Neuronal stem cell (in vitro differentiated cells): ENCODE results near the gene ZNF2. TPM values are rescaled to one million over a fixed set of nuclear protein-coding genes. Genes with fewer than 3 reads are reported as not detected.
A peak's percentile ranks its signal among the peaks of the same experiment; 100 is the strongest.

Experiments used
- DNase-seq: peaks from one replicate; pipeline ENCODE4 v3.0.0-alpha.2; 2013; ENCODE audit warnings: low spot score
- H2AFZ ChIP-seq: one replicate; pipeline ENCODE4 v1.6.1; 2013; ENCODE audit warnings: mild to moderate bottlenecking, low read length, inconsistent platforms
- H2AK5ac ChIP-seq: 2 replicates; pipeline ENCODE4 v1.6.1; 2013; ENCODE audit warnings: low read depth, mild to moderate bottlenecking, inconsistent platforms, low read length, moderate library complexity, mixed read lengths
- H2BK120ac ChIP-seq: 2 replicates; pipeline ENCODE4 v1.6.1; 2013; ENCODE audit warnings: low read depth, mild to moderate bottlenecking, inconsistent platforms, low read length, moderate library complexity, mixed read lengths
- H2BK12ac ChIP-seq: one replicate; pipeline ENCODE4 v1.6.1; 2013; ENCODE audit warnings: low read length, inconsistent platforms
- H2BK15ac ChIP-seq: 2 replicates; pipeline ENCODE4 v1.6.1; 2013; ENCODE audit warnings: mild to moderate bottlenecking, low read length, inconsistent platforms, mixed read lengths
- H2BK5ac ChIP-seq: one replicate; pipeline ENCODE4 v1.6.1; 2013; ENCODE audit warnings: inconsistent platforms, mild to moderate bottlenecking, low read length, moderate library complexity
- H3K14ac ChIP-seq: one replicate; pipeline ENCODE4 v1.6.1; 2013; ENCODE audit warnings: low read length, inconsistent platforms
- H3K18ac ChIP-seq: 2 replicates; pipeline ENCODE4 v1.6.1; 2013; ENCODE audit warnings: low read length, inconsistent platforms
- H3K23ac ChIP-seq: 2 replicates; pipeline ENCODE4 v1.6.1; 2013; ENCODE audit warnings: low read depth, mild to moderate bottlenecking, mixed read lengths, low read length, inconsistent platforms; ENCODE audit not compliant: poor library complexity
- H3K27ac ChIP-seq: replicated peaks from 3 replicates; pipeline ENCODE4 v1.5.1; 2013; ENCODE audit warnings: low read length, inconsistent platforms
- H3K27me3 ChIP-seq, 3 experiments: 2 replicates each; pipeline ENCODE4 v1.6.1; 2013; ENCODE audit warnings: low read length in 3 of 3, mild to moderate bottlenecking in 2 of 3, inconsistent platforms in 1 of 3, low read depth in 1 of 3, mixed read lengths in 1 of 3, moderate library complexity in 1 of 3; ENCODE audit not compliant: control insufficient read depth in 3 of 3, insufficient read depth in 3 of 3
- H3K36me3 ChIP-seq, 2 donors: replicated peaks in 1 of 2; 2 replicates each; pipeline ENCODE4 v1.6.1; 2013; ENCODE audit warnings: low read length in 2 of 2; ENCODE audit not compliant: control insufficient read depth in 2 of 2, insufficient read depth in 2 of 2
- H3K4ac ChIP-seq: 2 replicates; pipeline ENCODE4 v1.6.1; 2013; ENCODE audit warnings: inconsistent platforms, mild to moderate bottlenecking, low read length, moderate library complexity
- H3K4me1 ChIP-seq, 2 donors: 1 replicate in 1 of 2; 2 replicates in 1 of 2; pipeline ENCODE4 v1.6.1; 2013; ENCODE audit warnings: low read length in 2 of 2, low read depth in 1 of 2; ENCODE audit not compliant: control insufficient read depth in 2 of 2, insufficient read depth in 1 of 2
- H3K4me2 ChIP-seq: one replicate; pipeline ENCODE4 v1.6.1; 2013; ENCODE audit warnings: mild to moderate bottlenecking, low read length, inconsistent platforms; ENCODE audit not compliant: insufficient read depth, poor library complexity, severe bottlenecking
- H3K4me3 ChIP-seq, 2 donors: 2 replicates each; pipeline ENCODE4 v1.5.1; 2013; ENCODE audit warnings: low read length in 2 of 2, mild to moderate bottlenecking in 2 of 2, inconsistent platforms in 1 of 2, moderate library complexity in 1 of 2
- H3K79me1 ChIP-seq: one replicate; pipeline ENCODE4 v1.6.1; 2013; ENCODE audit warnings: low read depth, mild to moderate bottlenecking, inconsistent platforms, low read length, moderate library complexity
- H3K9ac ChIP-seq: one replicate; pipeline ENCODE4 v1.6.1; 2013; ENCODE audit warnings: mild to moderate bottlenecking, low read depth, low read length, inconsistent platforms; ENCODE audit not compliant: poor library complexity
- H3K9me3 ChIP-seq, 2 donors: replicated peaks in 1 of 2; 2 replicates each; pipeline versions ENCODE3 to v1.6.1; 2013; ENCODE audit warnings: low read length in 2 of 2, mild to moderate bottlenecking in 2 of 2, inconsistent platforms in 1 of 2, low read depth in 1 of 2, mixed read lengths in 1 of 2, moderate library complexity in 1 of 2; ENCODE audit not compliant: control insufficient read depth in 2 of 2, insufficient read depth in 1 of 2
- H4K8ac ChIP-seq: one replicate; pipeline ENCODE4 v1.6.1; 2013; ENCODE audit warnings: low read depth, mild to moderate bottlenecking, inconsistent platforms, low read length, moderate library complexity
- H4K91ac ChIP-seq: one replicate; pipeline ENCODE4 v1.6.1; 2013; ENCODE audit warnings: low read length, low read depth, mild to moderate bottlenecking, inconsistent platforms; ENCODE audit not compliant: poor library complexity
- WGBS, 2 donors: extraction: QIAGEN DNeasy Blood & Tissue Kit; methylation state at CpG; one replicate each; pipeline ENCODE4 v1.1.7; 2013; ENCODE audit warnings: missing lambda C conversion rate in 2 of 2, mixed read lengths in 1 of 2; ENCODE audit not compliant: insufficient read length in 2 of 2, insufficient replicate concordance in 1 of 2; ENCODE audit errors: extremely low coverage in 2 of 2; 5-methylcytosine and 5-hydroxymethylcytosine counted together
- polyA plus RNA-seq, 2 experiments: library from polyadenylated mRNA; stranded (reverse); fragments of 200-250 nt; gene quantifications; one replicate each; pipeline ENCODE4 v1.2.3, GENCODE V29; 2013

Gene ZNF2
- polyA plus RNA-seq (2013, experiment 1 of 2), result 2.7 TPM
- 2.8 TPM for polyA plus RNA-seq (2013, experiment 2 of 2)

DNA sequence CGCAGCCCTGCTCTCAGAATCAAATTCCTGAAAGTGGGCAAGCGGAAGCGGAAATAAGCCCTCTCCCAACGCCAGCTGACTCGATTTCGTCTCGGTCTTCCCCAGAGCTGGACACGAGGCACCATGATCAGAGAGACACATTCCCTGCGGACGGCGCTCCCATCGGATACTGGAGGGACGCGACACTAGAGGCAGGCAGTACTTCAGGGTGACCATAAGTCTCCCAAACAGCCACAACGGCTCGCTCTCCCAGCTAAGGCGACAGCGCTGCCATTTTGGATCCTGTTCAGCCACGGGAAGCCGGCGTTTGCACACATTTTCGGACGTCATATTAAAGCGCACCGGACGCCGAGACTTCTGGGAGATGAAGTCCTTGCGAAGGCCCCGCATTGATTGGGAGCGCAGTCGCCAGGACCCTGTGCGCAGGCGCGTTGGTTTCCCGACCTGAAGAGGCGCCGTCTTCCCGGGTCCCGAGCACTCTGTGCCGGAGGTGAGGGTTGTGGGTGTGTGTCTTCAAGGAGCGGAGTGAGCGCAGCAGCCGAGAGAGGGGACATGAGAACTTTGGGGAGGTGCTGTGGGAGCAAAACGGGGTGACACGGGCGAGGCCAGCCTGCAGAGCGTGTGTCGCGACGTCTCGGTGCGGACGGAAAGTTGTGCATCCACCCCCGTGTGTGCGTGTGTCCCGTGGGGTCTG lies at the start of gene ZNF2:
ZNF2 (plus strand) TSS at position 439 of the 694 bp plus-strand sequence. CDS start 10,418 bp downstream, outside the sequence.
- Histone ChIP-seq H3K27me3 (no peaks in the 10 kb centered on the region), H2BK5ac (no peak within 1 kb of the TSS), H3K36me3 (peaks cover 2 to 9% of the 10 kb centered on the region in 2 donors), H4K8ac (no peak within 1 kb of the TSS), H3K9me3 (peaks cover 0 to 10% of the 10 kb centered on the region in 2 donors), H3K23ac (peak within 1 kb of the TSS; percentile 70), H3K79me1 (no peaks in the 10 kb centered on the region), H3K4me1 (peaks cover 0 to 2% of the 10 kb centered on the region in 2 donors), H3K18ac (peak within 1 kb of the TSS; percentile 94), H3K4me2 (peak within 1 kb of the TSS; percentile 75), H4K91ac (no peak within 1 kb of the TSS), H2BK12ac (no peak within 1 kb of the TSS), H2BK120ac (no peak within 1 kb of the TSS), H3K14ac (no peak within 1 kb of the TSS), H3K27ac (peak within 1 kb of the TSS; percentile 37), H2AK5ac (no peak within 1 kb of the TSS), H2AFZ (peak within 1 kb of the TSS; percentile 96), H3K4me3 (peak within 1 kb of the TSS; percentile 80 to 92), H3K9ac (peak within 1 kb of the TSS; percentile 93), H2BK15ac (no peak within 1 kb of the TSS), H3K4ac (no peak within 1 kb of the TSS)
- DNase-seq, result peak; percentile 96
- WGBS, 2 donors, result no CpG with 5 or more reads among the region's 56 CpGs

DNA sequence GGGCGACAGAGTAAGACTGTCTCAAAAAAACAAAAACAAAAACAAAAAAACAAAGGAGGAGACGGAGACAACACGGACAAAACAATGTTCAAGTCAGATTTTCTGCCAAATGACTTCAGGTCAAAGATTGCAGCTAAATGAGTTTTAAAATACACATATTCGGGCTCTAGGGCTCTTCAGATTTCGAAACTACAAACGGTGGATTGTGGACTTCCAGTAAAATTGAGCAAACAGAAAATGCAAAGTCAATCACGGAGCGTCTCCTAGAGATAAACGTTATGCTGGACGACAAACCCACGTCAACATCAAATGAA lies 44.6 kb upstream of the ZNF2 start:
- Histone ChIP-seq H3K4me2 (peak overlapping the region; percentile 60), H3K27ac (no peak overlapping the region), H2AK5ac (no peak overlapping the region), H3K18ac (peak overlapping the region; percentile 96), H3K4ac (no peak overlapping the region), H3K4me3 (peak overlapping the region; percentile 95 to 98), H4K8ac (no peak overlapping the region), H2BK12ac (no peak overlapping the region), H3K36me3 (peaks cover 0 to 29% of the 10 kb centered on the region in 2 donors), H3K9ac (peak overlapping the region; percentile 99), H2BK5ac (no peak overlapping the region), H3K27me3 (no peaks in the 10 kb centered on the region), H3K14ac (no peak overlapping the region), H3K4me1 (peaks cover 0 to 6% of the 10 kb centered on the region in 2 donors), H2BK120ac (no peak overlapping the region), H3K23ac (peak overlapping the region; percentile 99), H2AFZ (peak overlapping the region; percentile 98), H3K79me1 (peaks cover 4% of the 10 kb centered on the region), H3K9me3 (peaks cover 0 to 12% of the 10 kb centered on the region in 2 donors), H4K91ac (no peak overlapping the region), H2BK15ac (no peak overlapping the region)
- no CpG with 5 or more reads among the region's 11 CpGs for WGBS, 2 donors
- DNase-seq, result no peak

DNA sequence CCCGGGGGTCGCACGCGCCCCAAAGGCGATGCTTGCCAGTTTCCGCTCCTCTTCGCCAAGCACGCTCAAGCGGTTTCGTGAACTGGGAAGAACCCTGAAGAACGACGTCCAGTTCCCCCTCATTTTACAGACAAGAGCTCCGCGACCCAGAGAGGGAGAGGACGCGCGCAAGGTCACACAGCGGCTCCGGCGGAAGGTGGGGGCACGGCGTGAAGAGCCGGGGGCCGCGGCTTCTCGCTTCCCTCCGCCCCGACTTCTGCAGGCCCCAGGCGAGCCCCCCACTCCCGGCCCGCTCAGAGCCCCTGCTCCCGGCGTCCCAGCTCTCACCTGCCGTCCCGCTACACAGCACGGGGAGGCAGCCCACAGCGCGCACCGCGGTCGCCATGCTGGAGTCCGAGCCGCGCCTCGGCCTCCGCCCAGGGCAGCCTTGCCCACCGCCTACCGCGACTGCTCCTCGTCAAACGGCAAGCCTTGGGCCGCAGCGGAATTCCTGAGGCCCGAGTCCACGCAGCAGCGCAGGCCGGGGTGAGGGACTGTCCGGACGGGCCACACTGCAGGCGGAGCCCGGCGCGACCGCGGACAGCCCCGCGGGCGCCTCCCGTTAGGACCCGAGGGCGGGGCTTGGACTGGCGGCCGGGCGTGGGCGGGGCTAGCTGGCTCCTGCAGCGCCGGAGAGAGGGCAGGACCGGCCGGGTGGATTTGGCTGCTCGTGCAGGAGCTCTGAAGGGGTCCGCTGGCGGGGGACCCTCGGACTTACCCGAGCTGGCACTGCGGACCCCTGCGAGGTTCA lies 44.0 kb upstream of the ZNF2 start, which contains the start of gene MRPS5:
MRPS5 (minus strand) TSS at position 402 of the 790 bp plus-strand sequence; CDS start at position 385, 17 bp downstream.
- Histone ChIP-seq H3K4me2 (peak within 1 kb of the TSS; percentile 82), H3K27ac (peak within 1 kb of the TSS; percentile 88), H3K9me3 (peaks cover 0 to 12% of the 10 kb centered on the region in 2 donors), H2BK5ac (peak within 1 kb of the TSS; percentile 93), H2BK120ac (peak within 1 kb of the TSS; percentile 75), H4K8ac (no peak within 1 kb of the TSS), H3K9ac (peak within 1 kb of the TSS; percentile 99), H3K4me1 (peaks cover 0 to 6% of the 10 kb centered on the region in 2 donors), H2BK12ac (no peak within 1 kb of the TSS), H2BK15ac (peak within 1 kb of the TSS; percentile 7), H3K36me3 (peaks cover 0 to 25% of the 10 kb centered on the region in 2 donors), H3K14ac (peak within 1 kb of the TSS; percentile 96), H3K4ac (no peak within 1 kb of the TSS), H3K27me3 (no peaks in the 10 kb centered on the region), H3K4me3 (peak within 1 kb of the TSS; percentile 95 to 98), H3K23ac (peak within 1 kb of the TSS; percentile 99), H3K18ac (peak within 1 kb of the TSS; percentile 96), H2AK5ac (peak within 1 kb of the TSS; percentile 6), H3K79me1 (peaks cover 4% of the 10 kb centered on the region), H2AFZ (peak within 1 kb of the TSS; percentile 98), H4K91ac (no peak within 1 kb of the TSS)
- WGBS, 2 donors, result no CpG with 5 or more reads among the region's 86 CpGs
- peak; percentile 75 for DNase-seq

DNA sequence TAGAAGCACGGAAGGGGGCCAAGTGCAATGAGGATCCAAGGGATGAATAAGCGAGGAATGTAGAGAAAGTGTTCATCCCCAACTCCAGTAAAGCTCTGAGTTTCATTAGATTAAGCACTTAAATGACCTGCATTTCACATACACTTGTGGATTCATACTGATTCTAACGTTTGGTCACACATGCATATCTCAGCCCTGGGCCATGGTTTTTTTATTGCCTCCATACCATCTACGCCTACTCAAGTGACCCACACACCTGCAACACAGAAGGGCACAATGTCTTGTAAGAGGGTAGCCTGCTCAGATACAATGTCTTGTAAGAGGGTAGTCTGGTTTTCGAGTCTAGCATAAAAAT lies 43.4 kb upstream of the ZNF2 start:
- Histone ChIP-seq H3K9ac (peak overlapping the region; percentile 67), H3K23ac (no peak overlapping the region), H3K9me3 (peaks cover 2 to 12% of the 10 kb centered on the region in 2 donors), H4K8ac (no peak overlapping the region), H3K14ac (no peak overlapping the region), H2BK15ac (no peak overlapping the region), H3K36me3 (peaks cover 0 to 21% of the 10 kb centered on the region in 2 donors), H3K4me2 (peak overlapping the region; percentile 82), H2BK12ac (no peak overlapping the region), H3K27me3 (no peaks in the 10 kb centered on the region), H2BK5ac (no peak overlapping the region), H3K27ac (no peak overlapping the region), H3K4me3 (peak overlapping the region; percentile 78 to 95), H3K4ac (no peak overlapping the region), H3K79me1 (peaks cover 4% of the 10 kb centered on the region), H2BK120ac (no peak overlapping the region), H3K18ac (peak overlapping the region; percentile 89), H2AFZ (peak overlapping the region; percentile 98), H2AK5ac (no peak overlapping the region), H3K4me1 (peaks cover 0 to 6% of the 10 kb centered on the region in 2 donors), H4K91ac (no peak overlapping the region)
- no peak for DNase-seq
- no CpG with 5 or more reads among the region's 5 CpGs for WGBS, 2 donors
